ENCODE results near the gene AFF1.

DNA sequence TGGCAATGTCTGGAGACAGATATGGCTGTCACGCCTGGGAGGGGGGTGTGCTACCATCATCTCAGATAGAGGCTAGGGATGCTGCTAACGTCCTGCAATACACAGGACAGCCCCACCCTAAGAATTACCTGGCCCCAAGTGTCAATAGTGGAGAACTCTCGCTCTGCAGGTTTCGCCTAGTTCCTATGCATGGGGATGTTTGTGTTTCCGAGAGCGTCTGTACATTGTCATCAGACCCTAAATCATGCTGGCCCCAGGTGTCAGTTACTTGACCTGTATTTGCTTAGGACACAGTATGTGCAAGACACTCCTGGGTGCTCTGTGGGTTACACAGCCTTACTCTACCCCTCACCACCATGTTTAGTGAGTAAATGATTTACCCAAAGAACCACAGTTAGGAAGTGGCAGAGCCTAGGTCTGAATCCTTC lies 90.8 kb downstream of the AFF1 start:
- TF ChIP-seq CTCF (conservative IDR thresholded peaks at IDR 0.05; ENCODE audit: low read depth, low read length), result no peak
- TF ChIP-seq, protein P1, sequence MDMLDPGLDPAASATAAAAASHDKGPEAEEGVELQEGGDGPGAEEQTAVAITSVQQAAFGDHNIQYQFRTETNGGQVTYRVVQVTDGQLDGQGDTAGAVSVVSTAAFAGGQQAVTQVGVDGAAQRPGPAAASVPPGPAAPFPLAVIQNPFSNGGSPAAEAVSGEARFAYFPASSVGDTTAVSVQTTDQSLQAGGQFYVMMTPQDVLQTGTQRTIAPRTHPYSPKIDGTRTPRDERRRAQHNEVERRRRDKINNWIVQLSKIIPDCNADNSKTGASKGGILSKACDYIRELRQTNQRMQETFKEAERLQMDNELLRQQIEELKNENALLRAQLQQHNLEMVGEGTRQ (IDR thresholded peaks at IDR 0.05; ENCODE audit: low read depth, low read length), result no peak
- TF ChIP-seq POLR2A (IDR thresholded peaks at IDR 0.05; ENCODE audit: low read depth, low read length), result no peak
- TF ChIP-seq BHLHE40 (IDR thresholded peaks at IDR 0.05; ENCODE audit: low read depth, low read length), result no peak
- TF ChIP-seq CHD1 (IDR thresholded peaks at IDR 0.05; ENCODE audit: low read depth, low read length), result no peak
- no peak for TF ChIP-seq FOS (IDR thresholded peaks at IDR 0.05; ENCODE audit: low read depth, low read length)
- no peak for TF ChIP-seq SMC3 (IDR thresholded peaks at IDR 0.05; ENCODE audit: low read depth, low read length)
- no peak for TF ChIP-seq CEBPB (IDR thresholded peaks at IDR 0.05; ENCODE audit: low read depth, low read length)
- no peak for TF ChIP-seq RAD21 (IDR thresholded peaks at IDR 0.05; ENCODE audit: low read length)
- TF ChIP-seq RFX5 (IDR thresholded peaks at IDR 0.05; ENCODE audit: low read depth, low read length), result no peak
- no peak for TF ChIP-seq NFE2L2 (IDR thresholded peaks at IDR 0.05; ENCODE audit: low read depth, low read length)

Data from IMR-90 (cell line).